IMR-90 (cell line): ENCODE measurements around the gene TKTL2. TPM values are rescaled to one million over a fixed set of nuclear protein-coding genes. Genes with fewer than 3 reads are reported as not detected.

Source experiments
- ATAC-seq: fragments of 200-7000 bp; cut with Tn5 transposase; 2 replicates; pipeline ENCODE4 v1.9.1; 2020; ENCODE audit warnings: low read depth, mild to moderate bottlenecking, moderate library complexity
- BruUV-seq: library from RNA; stranded (reverse); fragments of 400-500 nt; replicated peaks from 2 replicates; lab custom pipeline; 2021; lab: Mats Ljungman, UMichigan
- CTCF ChIA-PET: fragments of 300-600 bp; formaldehyde crosslinking; extraction: SDS; loops from one replicate; lab custom pipeline; 2021; ENCODE audit warnings: antibody characterized with exemption; lab: Yijun Ruan, JAX
- POLR2A ChIA-PET: fragments of 300-600 bp; sonication (Branson Sonifier 250); formaldehyde crosslinking; loops from one replicate; lab custom pipeline; 2022; ENCODE audit warnings: antibody characterized with exemption; ENCODE audit not compliant: unreplicated experiment; lab: Charles Lee
- DNase-seq: peaks from one replicate; pipeline ENCODE4 v3.0.0; 2013
- H2AFZ ChIP-seq: replicated peaks from 2 replicates; pipeline ENCODE3; 2013; ENCODE audit warnings: low read length, mild to moderate bottlenecking; ENCODE audit not compliant: poor library complexity
- H2AK5ac ChIP-seq: 2 replicates; pipeline ENCODE4 v1.6.1; 2013; ENCODE audit warnings: low read depth, low read length, inconsistent platforms
- H2AK9ac ChIP-seq: replicated peaks from 2 replicates; pipeline ENCODE3; 2013; ENCODE audit warnings: mild to moderate bottlenecking, low read depth, low read length, moderate library complexity; ENCODE audit not compliant: poor library complexity
- H2BK120ac ChIP-seq: 2 replicates; pipeline ENCODE4 v1.6.1; 2013; ENCODE audit warnings: low read depth, low read length, inconsistent platforms
- H2BK15ac ChIP-seq: 3 replicates; pipeline ENCODE4 v1.6.1; 2013; ENCODE audit warnings: low read depth, low read length, inconsistent platforms
- H2BK20ac ChIP-seq: 2 replicates; pipeline ENCODE4 v1.6.1; 2013; ENCODE audit warnings: low read depth, mild to moderate bottlenecking, inconsistent platforms, low read length, moderate library complexity
- H2BK5ac ChIP-seq: 2 replicates; pipeline ENCODE4 v1.6.1; 2013; ENCODE audit warnings: mild to moderate bottlenecking, low read depth, low read length, inconsistent platforms; ENCODE audit not compliant: poor library complexity, severe bottlenecking
- H3K14ac ChIP-seq: replicated peaks from 2 replicates; pipeline ENCODE4 v1.6.1; 2013; ENCODE audit warnings: low read depth, low read length, inconsistent platforms
- H3K18ac ChIP-seq: 2 replicates; pipeline ENCODE4 v1.6.1; 2013; ENCODE audit warnings: low read depth, low read length, control low read depth
- H3K23ac ChIP-seq: 2 replicates; pipeline ENCODE4 v1.6.1; 2013; ENCODE audit warnings: low read depth, low read length, inconsistent platforms
- H3K27ac ChIP-seq: 2 replicates; pipeline ENCODE4 v1.5.1; 2013; ENCODE audit warnings: mild to moderate bottlenecking, control low read depth, low read length; ENCODE audit not compliant: insufficient read depth
- H3K27me3 ChIP-seq: 2 replicates; pipeline ENCODE4 v1.6.1; 2013; ENCODE audit warnings: low read length; ENCODE audit not compliant: control insufficient read depth, insufficient read depth
- H3K36me3 ChIP-seq: 2 replicates; pipeline ENCODE4 v1.6.1; 2013; ENCODE audit warnings: low read length, mixed read lengths; ENCODE audit not compliant: control insufficient read depth, insufficient read depth
- H3K4ac ChIP-seq: 2 replicates; pipeline ENCODE4 v1.6.1; 2013; ENCODE audit warnings: low read depth, low read length, inconsistent platforms
- H3K4me1 ChIP-seq: 2 replicates; pipeline ENCODE4 v1.6.1; 2013; ENCODE audit warnings: low read length, mixed read lengths; ENCODE audit not compliant: control insufficient read depth, insufficient read depth
- H3K4me2 ChIP-seq: 2 replicates; pipeline ENCODE4 v1.6.1; 2013; ENCODE audit warnings: low read depth, mild to moderate bottlenecking, control low read depth, low read length, moderate library complexity
- H3K4me3 ChIP-seq: 2 replicates; pipeline ENCODE4 v1.5.1; 2013; ENCODE audit warnings: low read depth, mild to moderate bottlenecking, control low read depth, low read length, moderate library complexity; ENCODE audit not compliant: insufficient read depth
- H3K56ac ChIP-seq: 2 replicates; pipeline ENCODE4 v1.6.1; 2013; ENCODE audit warnings: low read length, inconsistent platforms; ENCODE audit not compliant: insufficient read depth; ENCODE audit errors: extremely low read depth
- H3K79me1 ChIP-seq, 2 experiments: 2 replicates each; pipeline ENCODE4 v1.6.1; 2013; ENCODE audit warnings: low read length in 2 of 2, inconsistent platforms in 1 of 2, low read depth in 1 of 2
- H3K9ac ChIP-seq: 2 replicates; pipeline ENCODE4 v1.6.1; 2013; ENCODE audit warnings: low read depth, low read length, control low read depth
- H3K9me1 ChIP-seq: 2 replicates; pipeline ENCODE4 v1.6.1; 2013; ENCODE audit warnings: low read length, inconsistent platforms; ENCODE audit not compliant: insufficient read depth
- H3K9me3 ChIP-seq: 2 replicates; pipeline ENCODE4 v1.6.1; 2013; ENCODE audit warnings: low read length; ENCODE audit not compliant: control insufficient read depth, insufficient read depth
- H4K20me1 ChIP-seq: 2 replicates; pipeline ENCODE4 v1.6.1; 2013; ENCODE audit warnings: low read length, inconsistent platforms; ENCODE audit not compliant: insufficient read depth
- H4K5ac ChIP-seq: 2 replicates; pipeline ENCODE4 v1.6.1; 2013; ENCODE audit warnings: mild to moderate bottlenecking, low read depth, low read length, control low read depth
- H4K8ac ChIP-seq, 2 experiments: 2 replicates each; pipeline ENCODE4 v1.6.1; 2013; ENCODE audit warnings: low read depth in 2 of 2, low read length in 2 of 2, control low read depth in 1 of 2, inconsistent platforms in 1 of 2
- H4K91ac ChIP-seq: 2 replicates; pipeline ENCODE4 v1.6.1; 2013; ENCODE audit warnings: low read depth, low read length, inconsistent platforms; ENCODE audit not compliant: insufficient read depth
- MAFK ChIP-seq: IDR thresholded peaks from 2 replicates; pipeline ENCODE4 v1.6.1; 2012; ENCODE audit warnings: low read depth, low read length, improper control_type of control experiment
- MXI1 ChIP-seq: IDR thresholded peaks from 2 replicates; pipeline ENCODE4 v1.6.1; 2012; ENCODE audit warnings: low read depth, mild to moderate bottlenecking, low read length, moderate library complexity, borderline replicate concordance
- POLR2A ChIP-seq: IDR thresholded peaks from 2 replicates; pipeline ENCODE4 v1.6.1; 2012; ENCODE audit warnings: mild to moderate bottlenecking, low read depth, low read length
- WGBS, 2 experiments: methylation state at CpG; one replicate each; pipeline versions ENCODE4 v1.1.5 to v1.1.7; 2013; ENCODE audit warnings: missing lambda C conversion rate in 2 of 2; ENCODE audit not compliant: insufficient read length in 1 of 2; ENCODE audit errors: extremely low coverage in 2 of 2; 5-methylcytosine and 5-hydroxymethylcytosine counted together
- dilution Hi-C: fragments of 300-500 bp; cut with HindIII; formaldehyde crosslinking; loops from one replicate; pipeline ENCODE4 v1.14.3; 2018; ENCODE audit warnings: low sequenced_read_pairs; ENCODE audit not compliant: unreplicated experiment
- in situ Hi-C: fragments of 300-500 bp; cut with MboI; formaldehyde crosslinking; loops from 3 replicates; pipeline ENCODE4 v1.14.3; 2019; ENCODE audit warnings: low sequenced_read_pairs, inconsistent platforms, mixed read lengths
- intact Hi-C: fragments of 100-400 bp; cut with micrococcal nuclease; formaldehyde crosslinking; loops from 2 replicates; pipeline ENCODE4 v1.10.0; 2022
- polyA plus RNA-seq, 3 experiments: library from polyadenylated mRNA; depleted of rRNA; stranded (reverse); fragments of >200 nt; gene quantifications; 2 replicates each; pipeline ENCODE4 v1.2.3, GENCODE V29; 2012; ENCODE audit warnings: low replicate concordance in 1 of 3
- total RNA-seq: library from RNA; depleted of rRNA; stranded (reverse); fragments of >200 nt; gene quantifications from 2 replicates; pipeline ENCODE4 v1.2.3, GENCODE V29; 2012

Gene TKTL2
- total and polyA plus RNA-seq, 2 of the 4 experiments (the other 2 are of a cell fraction): not detected

DNA sequence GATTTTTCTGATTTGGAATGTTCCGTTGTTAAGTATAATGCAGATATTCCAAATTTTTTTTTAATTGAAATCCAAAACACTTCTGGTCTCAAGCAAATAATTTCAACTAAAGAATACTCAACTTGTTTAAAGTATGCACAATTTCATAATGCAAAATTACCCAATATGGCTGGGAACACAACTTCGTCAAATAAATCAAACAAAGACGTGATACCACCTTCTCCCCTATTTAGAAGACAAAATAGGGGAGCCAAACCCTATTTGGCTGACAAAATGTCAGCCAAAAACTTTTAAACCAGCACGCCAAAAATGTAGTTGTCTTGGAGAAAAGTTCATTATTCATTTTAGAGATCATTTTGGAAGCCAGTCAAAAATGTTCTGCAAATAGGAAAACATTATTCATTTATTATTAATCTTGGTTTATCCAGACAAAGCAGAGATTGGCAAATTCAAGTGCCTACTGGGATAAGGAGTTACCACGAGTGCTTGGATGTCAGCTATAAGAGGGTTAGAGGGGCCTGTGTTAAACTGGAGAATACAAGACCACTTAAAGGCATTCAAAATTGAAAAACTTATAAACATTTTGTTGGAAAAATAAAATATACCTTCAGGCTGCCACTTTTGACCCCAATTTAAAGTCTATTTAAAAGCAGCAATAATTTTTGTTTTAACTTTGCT, 3.3 kb upstream of the TKTL2 start:
- Histone ChIP-seq H3K14ac (no peak overlapping the region), H3K9me3 (no peaks in the 10 kb centered on the region), H2BK20ac (no peak overlapping the region), H3K4me1 (no peaks in the 10 kb centered on the region), H3K56ac (no peak overlapping the region), H2BK15ac (no peak overlapping the region), H4K5ac (no peak overlapping the region), H3K4me3 (no peak overlapping the region), H3K27me3 (peaks cover 5% of the 10 kb centered on the region), H3K79me1 (no peaks in the 10 kb centered on the region), H3K9ac (no peak overlapping the region), H3K18ac (no peak overlapping the region), H4K8ac (no peak overlapping the region), H3K27ac (no peak overlapping the region), H4K91ac (no peak overlapping the region), H2BK120ac (no peak overlapping the region), H3K23ac (no peak overlapping the region), H3K9me1 (no peaks in the 10 kb centered on the region), H3K4ac (no peak overlapping the region), H2AFZ (no peak overlapping the region), H2BK5ac (no peak overlapping the region), H3K4me2 (no peak overlapping the region), H4K20me1 (no peaks in the 10 kb centered on the region), H2AK9ac (no peak overlapping the region), H3K36me3 (no peaks in the 10 kb centered on the region), H2AK5ac (no peak overlapping the region)
- DNase-seq: no peak
- dilution Hi-C loops: no loop called here
- CTCF ChIA-PET: no interaction called here
- POLR2A ChIA-PET: no interaction called here
- in situ Hi-C loops: no loop called here
- BruUV-seq: no TSS peak
- no peak for ATAC-seq
- intact Hi-C loops: no loop called here
- no CpG with 5 or more reads among the region's 5 CpGs for WGBS, 2 experiments
- no peak for TF ChIP-seq MAFK
- no peak for TF ChIP-seq POLR2A
- TF ChIP-seq MXI1: no peak
